Mesendoderm (in vitro differentiated cells): ENCODE results near the gene HEYL.

Experiments used
- DNase-seq: peaks from one replicate; pipeline ENCODE4 v3.0.0; 2013
- H2AK5ac ChIP-seq: 2 replicates; pipeline ENCODE4 v1.6.1; 2013; ENCODE audit warnings: low read length, inconsistent platforms
- H2BK120ac ChIP-seq: 2 replicates; pipeline ENCODE4 v1.6.1; 2013; ENCODE audit warnings: low read depth, mild to moderate bottlenecking, low read length, moderate library complexity, mixed read lengths
- H2BK15ac ChIP-seq: replicated peaks from 2 replicates; pipeline ENCODE4 v1.6.1; 2013; ENCODE audit warnings: low read depth, mild to moderate bottlenecking, moderate library complexity
- H2BK5ac ChIP-seq: 2 replicates; pipeline ENCODE4 v1.6.1; 2013; ENCODE audit warnings: low read length, inconsistent platforms
- H3K18ac ChIP-seq: 2 replicates; pipeline ENCODE4 v1.6.1; 2013; ENCODE audit warnings: mild to moderate bottlenecking, low read length, mixed read lengths
- H3K23ac ChIP-seq: one replicate; pipeline ENCODE4 v1.6.1; 2013; ENCODE audit warnings: low read length
- H3K27ac ChIP-seq: 2 replicates; pipeline ENCODE4 v1.5.1; 2013; ENCODE audit warnings: low read depth, mild to moderate bottlenecking, inconsistent platforms, low read length, moderate library complexity
- H3K27me3 ChIP-seq: 2 replicates; pipeline ENCODE4 v1.6.1; 2013; ENCODE audit warnings: low read length, control low read depth, mild to moderate bottlenecking, inconsistent platforms; ENCODE audit not compliant: insufficient read depth, poor library complexity
- H3K36me3 ChIP-seq: 2 replicates; pipeline ENCODE4 v1.6.1; 2013; ENCODE audit warnings: low read length, inconsistent platforms; ENCODE audit not compliant: control insufficient read depth, insufficient read depth
- H3K4ac ChIP-seq: one replicate; pipeline ENCODE4 v1.6.1; 2013; ENCODE audit warnings: low read depth, mild to moderate bottlenecking, low read length, moderate library complexity
- H3K4me1 ChIP-seq: 2 replicates; pipeline ENCODE4 v1.6.1; 2013; ENCODE audit warnings: low read depth, low read length, inconsistent platforms; ENCODE audit not compliant: control insufficient read depth
- H3K4me2 ChIP-seq: 2 replicates; pipeline ENCODE4 v1.6.1; 2013; ENCODE audit warnings: low read length
- H3K4me3 ChIP-seq: 2 replicates; pipeline ENCODE4 v1.5.1; 2013; ENCODE audit warnings: mild to moderate bottlenecking, low read length
- H3K56ac ChIP-seq: one replicate; pipeline ENCODE4 v1.6.1; 2013; ENCODE audit warnings: low read length
- H3K79me1 ChIP-seq: 2 replicates; pipeline ENCODE4 v1.6.1; 2013; ENCODE audit warnings: low read length, inconsistent platforms
- H3K79me2 ChIP-seq: 2 replicates; pipeline ENCODE4 v1.6.1; 2013; ENCODE audit warnings: mild to moderate bottlenecking, low read length; ENCODE audit not compliant: control insufficient read depth, insufficient read depth
- H3K9ac ChIP-seq: 2 replicates; pipeline ENCODE4 v1.6.1; 2013; ENCODE audit warnings: low read length, inconsistent platforms
- H4K5ac ChIP-seq: one replicate; pipeline ENCODE4 v1.6.1; 2013; ENCODE audit warnings: low read length
- H4K8ac ChIP-seq: one replicate; pipeline ENCODE4 v1.6.1; 2013; ENCODE audit warnings: low read depth, mild to moderate bottlenecking, control low read depth, low read length, moderate library complexity
- WGBS: extraction: QIAGEN DNeasy Blood & Tissue Kit; methylation state at CpG from one replicate; pipeline ENCODE4 v1.1.7; 2013; ENCODE audit warnings: low lambda C conversion rate, missing lambda C conversion rate; ENCODE audit not compliant: insufficient coverage; ENCODE audit errors: extremely low coverage; 5-methylcytosine and 5-hydroxymethylcytosine counted together

Gene HEYL

GRCh38 chr1:39671793-39672550 is 32.5 kb upstream of the HEYL start, which contains the start of gene NT5C1A:
Gene NT5C1A (minus strand): TSS chr1:39672107. CDS start chr1:39672038, 69 bp downstream.
- Histone ChIP-seq H3K79me2 (no peaks in the 10 kb centered on the region), H3K4me2 (peak within 1 kb of the TSS; percentile 56), H3K23ac (no peak within 1 kb of the TSS), H3K18ac (no peak within 1 kb of the TSS), H2BK5ac (no peak within 1 kb of the TSS), H3K27ac (no peak within 1 kb of the TSS), H3K9ac (no peak within 1 kb of the TSS), H4K5ac (no peak within 1 kb of the TSS), H3K27me3 (peaks cover 39% of the 10 kb centered on the region), H2BK15ac (no peak within 1 kb of the TSS), H3K56ac (peak within 1 kb of the TSS; percentile 42), H3K4me3 (no peak within 1 kb of the TSS), H3K36me3 (no peaks in the 10 kb centered on the region), H3K79me1 (no peaks in the 10 kb centered on the region), H3K4ac (no peak within 1 kb of the TSS), H2BK120ac (no peak within 1 kb of the TSS), H3K4me1 (no peaks in the 10 kb centered on the region), H2AK5ac (no peak within 1 kb of the TSS), H4K8ac (no peak within 1 kb of the TSS)
- no peak for DNase-seq
- WGBS, result no CpG with 5 or more reads among the region's 55 CpGs

DNA sequence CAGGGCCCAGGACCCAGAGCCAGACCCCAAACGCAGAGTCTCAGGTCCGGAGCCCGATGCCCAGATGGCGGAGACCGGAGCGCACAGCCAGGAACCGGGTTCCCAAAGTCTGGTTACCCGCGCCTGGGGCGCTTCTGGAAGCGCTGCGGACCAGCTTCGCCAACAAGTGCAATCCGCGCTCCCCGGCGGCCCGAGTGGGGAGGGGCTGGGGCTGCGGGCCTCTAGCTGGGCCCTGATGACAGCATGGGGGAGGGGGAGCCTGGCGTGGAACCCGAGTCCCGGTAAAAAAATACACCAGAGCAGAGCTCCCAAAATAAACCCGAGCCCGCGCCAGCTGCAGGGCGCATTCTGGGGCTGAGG is 32.0 kb upstream of the HEYL start:
- Histone ChIP-seq H3K79me2 (no peaks in the 10 kb centered on the region), H3K4me1 (no peaks in the 10 kb centered on the region), H3K23ac (no peak overlapping the region), H3K56ac (peak overlapping the region; percentile 15), H3K27ac (no peak overlapping the region), H3K36me3 (no peaks in the 10 kb centered on the region), H3K4me2 (peak overlapping the region; percentile 56), H2BK15ac (no peak overlapping the region), H2BK120ac (no peak overlapping the region), H2BK5ac (no peak overlapping the region), H3K9ac (no peak overlapping the region), H2AK5ac (no peak overlapping the region), H3K79me1 (no peaks in the 10 kb centered on the region), H3K18ac (no peak overlapping the region), H3K27me3 (peaks cover 37% of the 10 kb centered on the region), H4K8ac (no peak overlapping the region), H4K5ac (no peak overlapping the region), H3K4ac (no peak overlapping the region), H3K4me3 (no peak overlapping the region)
- no peak for DNase-seq
- WGBS, result no CpG with 5 or more reads among the region's 26 CpGs

- no peak overlapping the region for H3K4me2 ChIP-seq
- no peak overlapping the region for H4K5ac ChIP-seq
- no peak overlapping the region for H3K23ac ChIP-seq
- no peak overlapping the region for H3K4me3 ChIP-seq
- H3K4ac ChIP-seq, result no peak overlapping the region
- H2BK5ac ChIP-seq, result no peak overlapping the region
- no peak overlapping the region for H4K8ac ChIP-seq
- no peak overlapping the region for H2BK15ac ChIP-seq
- no peaks in the 10 kb centered on the region for H3K79me1 ChIP-seq
- WGBS, result no CpG with 5 or more reads among the region's 1 CpG
- peaks cover 36% of the 10 kb centered on the region for H3K27me3 ChIP-seq
- H3K36me3 ChIP-seq, result no peaks in the 10 kb centered on the region
- no peaks in the 10 kb centered on the region for H3K79me2 ChIP-seq
- peak; percentile 33 for DNase-seq
- no peak overlapping the region for H3K56ac ChIP-seq
- H2AK5ac ChIP-seq, result no peak overlapping the region
- no peak overlapping the region for H2BK120ac ChIP-seq
- no peak overlapping the region for H3K9ac ChIP-seq
- H3K4me1 ChIP-seq, result no peaks in the 10 kb centered on the region
- H3K18ac ChIP-seq, result no peak overlapping the region
- no peak overlapping the region for H3K27ac ChIP-seq
Measured at GRCh38 chr1:39670689-39671088, 31.2 kb upstream of the HEYL start.

GRCh38 chr1:39668894-39669293 is 29.5 kb upstream of the HEYL start:
- H2BK5ac ChIP-seq, result no peak overlapping the region
- no peak overlapping the region for H3K56ac ChIP-seq
- no peak overlapping the region for H3K9ac ChIP-seq
- no CpG with 5 or more reads among the region's 3 CpGs for WGBS
- no peaks in the 10 kb centered on the region for H3K79me2 ChIP-seq
- H4K8ac ChIP-seq, result no peak overlapping the region
- no peak overlapping the region for H3K4me2 ChIP-seq
- H3K18ac ChIP-seq, result no peak overlapping the region
- H3K4me1 ChIP-seq, result no peaks in the 10 kb centered on the region
- DNase-seq, result no peak
- H3K36me3 ChIP-seq, result no peaks in the 10 kb centered on the region
- H3K27ac ChIP-seq, result no peak overlapping the region
- no peak overlapping the region for H3K4ac ChIP-seq
- no peak overlapping the region for H2BK15ac ChIP-seq
- H3K79me1 ChIP-seq, result no peaks in the 10 kb centered on the region
- no peak overlapping the region for H3K23ac ChIP-seq
- H4K5ac ChIP-seq, result no peak overlapping the region
- peaks cover 34% of the 10 kb centered on the region for H3K27me3 ChIP-seq
- H3K4me3 ChIP-seq, result no peak overlapping the region
- H2AK5ac ChIP-seq, result no peak overlapping the region
- H2BK120ac ChIP-seq, result no peak overlapping the region

DNA sequence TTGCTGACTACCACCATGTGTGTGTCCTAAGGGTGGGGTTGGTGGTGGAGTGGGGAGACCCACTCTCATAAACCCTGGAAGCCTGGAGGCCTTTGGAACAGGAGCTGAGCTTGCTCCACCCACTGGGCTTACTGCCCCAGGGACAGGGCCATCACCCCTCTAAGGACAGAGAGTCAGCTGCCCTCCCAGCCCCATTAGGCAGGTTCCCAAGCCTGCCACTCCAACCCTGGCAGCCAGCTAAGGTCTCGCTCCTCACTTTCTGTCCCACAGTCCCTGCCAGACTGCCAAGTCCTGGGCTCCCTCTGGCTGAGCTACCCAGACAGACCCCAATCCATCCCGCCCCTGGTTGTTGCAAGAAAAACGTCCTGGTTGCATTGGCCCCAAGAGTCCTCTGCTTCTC is 28.7 kb upstream of the HEYL start:
- Histone ChIP-seq H3K4ac (no peak overlapping the region), H3K18ac (no peak overlapping the region), H2BK120ac (no peak overlapping the region), H4K8ac (no peak overlapping the region), H3K9ac (no peak overlapping the region), H3K4me2 (no peak overlapping the region), H2AK5ac (no peak overlapping the region), H2BK15ac (no peak overlapping the region), H2BK5ac (no peak overlapping the region), H3K79me1 (no peaks in the 10 kb centered on the region), H3K36me3 (no peaks in the 10 kb centered on the region), H3K4me1 (no peaks in the 10 kb centered on the region), H3K27me3 (peaks cover 33% of the 10 kb centered on the region), H3K56ac (no peak overlapping the region), H4K5ac (no peak overlapping the region), H3K23ac (peak overlapping the region; percentile 66), H3K79me2 (no peaks in the 10 kb centered on the region), H3K4me3 (no peak overlapping the region), H3K27ac (no peak overlapping the region)
- WGBS, result no CpG with 5 or more reads among the region's 3 CpGs
- no peak for DNase-seq

- H3K4me1 ChIP-seq, result no peaks in the 10 kb centered on the region
- WGBS, result no CpG with 5 or more reads among the region's 3 CpGs
Measured at GRCh38 chr1:39666772-39667171, 27.3 kb upstream of the HEYL start.

More at GRCh38 chr1:39666772-39667171, 27.3 kb upstream of the HEYL start:
- Histone ChIP-seq H3K79me1 (no peaks in the 10 kb centered on the region), H4K8ac (no peak overlapping the region), H2BK120ac (no peak overlapping the region), H3K79me2 (no peaks in the 10 kb centered on the region), H2BK5ac (no peak overlapping the region), H3K4me3 (no peak overlapping the region), H3K23ac (no peak overlapping the region), H2BK15ac (no peak overlapping the region), H3K18ac (no peak overlapping the region), H3K9ac (no peak overlapping the region), H3K56ac (no peak overlapping the region), H3K27ac (no peak overlapping the region), H3K36me3 (no peaks in the 10 kb centered on the region), H3K4ac (no peak overlapping the region), H4K5ac (no peak overlapping the region), H3K4me2 (no peak overlapping the region), H3K27me3 (peaks cover 26% of the 10 kb centered on the region), H2AK5ac (no peak overlapping the region)
- no peak for DNase-seq
